Brain microvascular endothelial cell (primary cell): ENCODE results near the gene ADGRG3.

ENCODE experiments used
- DNase-seq: peaks from one replicate; pipeline ENCODE4 v3.0.0-alpha.2; 2020
- H3K27ac ChIP-seq: fragments of 250-450 bp; sonication (Bioruptor Pico); 2 replicates; pipeline ENCODE4 v1.5.1; 2020; ENCODE audit warnings: mild to moderate bottlenecking, moderate library complexity
- H3K27me3 ChIP-seq: fragments of 250-450 bp; sonication (Bioruptor Pico); replicated peaks from 2 replicates; pipeline ENCODE4 v1.5.1; 2020; ENCODE audit warnings: mild to moderate bottlenecking
- H3K36me3 ChIP-seq: fragments of 250-450 bp; sonication (Bioruptor Pico); replicated peaks from 2 replicates; pipeline ENCODE4 v1.5.1; 2020; ENCODE audit warnings: mild to moderate bottlenecking
- H3K4me3 ChIP-seq: 2 replicates; pipeline ENCODE4 v1.5.1; 2011; ENCODE audit warnings: low read depth, mild to moderate bottlenecking, control low read depth, low read length, moderate library complexity
- CTCF ChIP-seq: IDR thresholded peaks from 2 replicates; pipeline ENCODE4 v1.5.1; 2011; ENCODE audit warnings: low read depth, mild to moderate bottlenecking, moderate library complexity, low read length, control low read depth, inconsistent platforms; ENCODE audit errors: missing control alignments
- in situ Hi-C: cut with HindIII; loops from 2 replicates; pipeline ENCODE4 v1.10.0; 2017; ENCODE audit warnings: low sequenced_read_pairs, low pct_ligation_motif_present

Gene ADGRG3

GRCh38 chr16:57723170-57723569, 55.1 kb downstream of the ADGRG3 start:
- Histone ChIP-seq H3K27ac (no peak overlapping the region), H3K36me3 (no peaks in the 10 kb centered on the region), H3K4me3 (no peak overlapping the region), H3K27me3 (no peaks in the 10 kb centered on the region)
- TF ChIP-seq CTCF, result peak; percentile 50
- in situ Hi-C loops, result no loop called here
- no peak for DNase-seq

GRCh38 chr16:57724531-57724930, 56.4 kb downstream of the ADGRG3 start:
- DNase-seq, result no peak
- in situ Hi-C loops, result no loop called here
- no peak for TF ChIP-seq CTCF
- H3K4me3 ChIP-seq, result no peak overlapping the region
- no peaks in the 10 kb centered on the region for H3K27me3 ChIP-seq
- no peaks in the 10 kb centered on the region for H3K36me3 ChIP-seq
- no peak overlapping the region for H3K27ac ChIP-seq

- TF ChIP-seq CTCF, result no peak
- Histone ChIP-seq H3K27me3 (no peaks in the 10 kb centered on the region), H3K4me3 (no peak overlapping the region), H3K27ac (no peak overlapping the region), H3K36me3 (no peaks in the 10 kb centered on the region)
- in situ Hi-C loops, result no loop called here
- no peak for DNase-seq
Observed at GRCh38 chr16:57725151-57725550, 57.0 kb downstream of the ADGRG3 start.

- no peak overlapping the region for H3K27ac ChIP-seq
- in situ Hi-C loops, result no loop called here
- H3K4me3 ChIP-seq, result no peak overlapping the region
- no peak for DNase-seq
- no peak for TF ChIP-seq CTCF
- H3K27me3 ChIP-seq, result no peaks in the 10 kb centered on the region
- no peaks in the 10 kb centered on the region for H3K36me3 ChIP-seq
Observed at GRCh38 chr16:57725554-57725953, 57.4 kb downstream of the ADGRG3 start.

- no peak for DNase-seq
- Histone ChIP-seq H3K36me3 (no peaks in the 10 kb centered on the region), H3K27ac (no peak overlapping the region), H3K27me3 (no peaks in the 10 kb centered on the region), H3K4me3 (no peak overlapping the region)
- TF ChIP-seq CTCF, result no peak
- in situ Hi-C loops, result no loop called here
Observed at GRCh38 chr16:57725976-57726375, 57.9 kb downstream of the ADGRG3 start.

GRCh38 chr16:57726433-57726947, 58.4 kb downstream of the ADGRG3 start:
- no peak for DNase-seq
- in situ Hi-C loops, result no loop called here

More at GRCh38 chr16:57726433-57726947, 58.4 kb downstream of the ADGRG3 start:
- TF ChIP-seq CTCF, result no peak
- Histone ChIP-seq H3K4me3 (no peak overlapping the region), H3K36me3 (no peaks in the 10 kb centered on the region), H3K27ac (no peak overlapping the region), H3K27me3 (no peaks in the 10 kb centered on the region)
